Fibroblast of upper back skin (primary cell): ENCODE data around the gene CD109.
"Not testable (repeated sequence)": the region's sequence is repeated elsewhere in the genome, so short reads cannot be mapped to it uniquely, and the experiment has no call there.

Source experiments
- DNase-seq: peaks from one replicate; pipeline ENCODE4 v3.0.0-alpha.2; 2013

CD109 gene

DNA sequence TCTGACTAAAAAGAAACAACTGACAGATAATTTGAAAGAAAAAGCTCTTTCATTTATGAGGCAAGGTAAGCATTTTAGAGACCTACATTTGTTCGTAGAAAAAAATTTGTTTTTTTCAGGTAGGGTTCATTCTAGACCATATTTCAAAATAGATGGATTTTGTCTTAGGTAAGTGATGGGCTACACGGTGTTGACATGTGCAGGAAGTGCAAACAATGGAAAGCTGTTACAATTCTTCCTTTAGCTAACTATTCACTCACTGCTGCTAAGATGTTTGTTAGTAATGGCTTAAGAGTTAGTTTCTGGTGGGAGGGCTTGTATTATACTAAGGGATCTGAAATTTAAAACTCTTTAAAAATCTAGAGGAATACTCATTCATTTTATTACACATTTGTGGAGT lies 96.7 kb downstream of the CD109 start:
- DNase-seq: no peak

DNA sequence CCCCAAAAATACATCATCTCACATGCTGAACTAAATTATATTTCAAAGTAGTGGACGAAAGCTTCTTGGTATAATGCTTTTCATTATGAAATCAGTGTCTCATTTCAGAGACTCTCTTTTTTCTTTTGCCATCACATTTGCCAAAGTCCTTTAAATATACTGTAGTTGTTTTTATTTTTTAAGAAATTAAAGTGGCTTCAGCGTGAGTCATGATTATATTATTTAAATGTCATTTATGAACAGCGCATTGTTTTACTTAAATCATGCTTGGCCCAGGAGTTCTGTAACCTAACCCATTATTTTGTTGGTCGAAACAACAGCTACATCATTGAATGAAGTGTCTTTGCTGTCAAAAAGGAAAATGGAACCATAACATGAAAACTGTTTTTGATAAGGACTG lies 100.9 kb downstream of the CD109 start:
- DNase-seq: no peak

DNA sequence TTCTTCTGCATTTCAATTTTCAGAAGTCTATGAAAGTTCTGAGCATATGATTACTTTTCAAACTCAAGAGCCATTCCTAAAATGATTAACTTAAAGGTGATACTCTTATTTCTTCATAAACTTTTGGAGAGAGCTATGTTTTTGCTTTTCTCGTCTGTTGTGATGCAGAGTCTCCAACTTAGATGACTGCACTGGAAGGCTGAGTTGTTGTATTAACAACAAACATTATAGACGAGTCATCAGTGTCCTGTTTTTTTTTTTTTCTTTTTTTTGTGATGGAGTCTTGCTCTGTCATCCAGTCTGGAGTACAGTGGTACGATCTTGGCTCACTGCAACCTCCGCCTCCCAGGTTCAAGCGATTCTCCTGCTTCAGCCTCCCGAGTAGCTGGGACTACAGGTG lies 101.9 kb downstream of the CD109 start:
- no peak for DNase-seq

DNA sequence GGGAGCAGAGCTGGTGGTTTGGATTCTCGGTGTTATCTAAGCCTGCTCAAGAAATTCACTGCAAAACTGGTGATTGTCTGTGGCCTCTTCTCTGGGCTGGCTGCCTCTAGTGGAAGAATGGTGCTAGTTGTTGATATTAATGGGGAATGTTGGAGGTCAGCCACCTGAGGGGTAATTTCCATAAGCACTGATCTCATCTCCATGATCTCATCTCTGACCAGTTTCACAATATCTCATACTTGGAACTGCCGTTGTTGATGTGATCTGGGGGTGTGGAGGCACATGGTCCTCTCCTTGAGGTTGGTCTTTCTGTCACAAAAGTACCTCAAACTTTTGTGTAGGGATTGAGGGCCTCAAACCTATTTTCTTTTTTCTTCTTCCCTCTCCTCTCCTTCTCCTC lies 102.6 kb downstream of the CD109 start:
- DNase-seq: peak; percentile 91

DNA sequence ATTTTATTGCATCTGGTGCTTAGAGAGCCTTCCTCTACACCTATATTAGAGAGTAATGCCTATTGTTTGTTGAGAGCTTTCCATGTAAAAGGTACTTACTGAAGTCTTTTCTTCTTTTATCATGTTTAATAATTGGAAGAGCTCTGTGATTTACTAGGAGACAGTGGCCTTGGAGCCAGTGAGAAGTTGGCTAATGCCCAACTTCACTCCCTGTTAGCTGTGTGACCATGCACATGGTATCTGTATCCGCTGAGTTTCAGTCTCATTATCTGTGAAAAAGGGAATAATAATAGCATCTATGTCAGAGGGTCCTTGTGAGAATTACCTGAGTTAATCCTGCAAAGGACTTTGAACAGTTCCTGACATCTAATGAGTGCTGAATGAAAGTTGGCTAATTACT lies 105.0 kb downstream of the CD109 start:
- no peak for DNase-seq

DNA sequence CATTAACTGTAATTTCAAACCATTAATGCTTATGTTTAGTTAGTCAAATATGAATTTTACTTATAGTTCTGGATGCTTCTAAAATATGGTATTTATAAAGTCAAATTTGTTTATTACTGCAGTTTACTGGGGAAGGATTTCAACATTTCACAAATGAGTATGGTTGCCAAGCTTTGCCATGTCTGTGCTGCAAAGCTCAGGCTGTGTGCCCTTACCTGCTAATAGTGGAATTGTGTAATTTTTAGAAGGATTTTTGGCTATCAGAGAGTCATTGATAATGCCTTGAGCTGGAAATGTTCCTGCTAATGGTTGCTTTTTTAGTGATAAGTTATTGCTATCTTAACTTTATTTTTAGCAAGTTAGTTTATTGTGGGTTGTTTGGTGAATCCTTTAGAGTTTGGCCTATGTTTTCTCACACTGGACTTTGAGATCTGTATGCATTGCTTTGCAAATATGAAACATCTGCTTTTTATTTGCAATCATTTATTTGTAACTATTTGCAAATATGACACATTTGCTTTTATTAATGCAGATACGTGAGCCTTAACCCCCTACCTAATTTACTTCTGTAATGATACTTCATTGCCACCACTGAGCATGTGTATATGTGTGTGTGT lies 105.8 kb downstream of the CD109 start:
- DNase-seq: no peak

DNA sequence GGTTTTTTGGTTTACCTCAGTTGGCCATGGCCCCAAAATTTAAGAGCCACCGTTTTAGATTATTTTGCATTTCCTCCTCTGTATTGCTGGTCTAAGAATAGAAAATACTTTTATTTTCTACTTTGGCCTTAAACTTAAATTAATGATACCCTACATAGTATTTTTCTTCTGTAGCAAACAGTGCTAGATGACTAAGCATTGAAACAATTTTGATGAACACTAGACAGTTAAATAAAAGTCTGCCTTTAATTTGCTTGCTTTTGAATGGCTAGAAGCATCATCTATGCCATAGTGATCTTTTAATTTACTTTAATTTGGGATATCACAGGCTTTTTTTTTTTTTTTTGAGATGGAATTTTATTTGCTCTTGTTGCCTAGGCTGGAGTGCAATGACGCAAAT lies 106.4 kb downstream of the CD109 start:
- peak; percentile 28 for DNase-seq

DNA sequence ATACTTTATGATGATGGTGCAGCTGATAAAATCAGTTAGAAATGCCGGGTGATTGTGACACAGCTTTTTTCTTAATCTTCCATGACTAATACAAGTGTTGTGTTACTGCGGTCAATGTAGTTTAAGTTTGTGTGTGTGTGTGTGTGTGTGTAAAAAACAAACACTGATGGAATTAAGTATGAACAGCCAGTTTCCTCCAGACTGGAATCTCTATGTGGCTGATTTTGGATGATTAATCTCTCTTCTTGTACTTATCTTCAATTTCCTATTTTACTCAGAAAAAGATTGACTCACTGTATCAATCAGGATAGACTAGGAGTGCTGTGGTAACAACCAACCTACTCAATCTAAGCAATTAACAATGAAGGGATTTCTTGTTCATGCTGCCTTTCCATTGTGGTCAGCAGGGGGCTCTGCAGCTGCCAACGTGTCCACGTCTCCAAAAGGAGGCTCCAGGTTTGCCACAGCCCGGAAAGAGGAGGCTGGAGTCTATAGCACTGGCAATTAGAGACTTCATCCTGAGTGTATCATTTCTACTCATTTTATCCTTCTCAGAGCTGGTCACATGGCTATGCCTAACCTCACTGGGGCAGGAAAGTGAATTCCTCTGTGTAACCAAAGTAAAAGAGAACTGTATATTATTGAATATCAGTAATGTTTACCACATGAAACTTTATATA lies 107.7 kb downstream of the CD109 start:
- peak; percentile 95 for DNase-seq

DNA sequence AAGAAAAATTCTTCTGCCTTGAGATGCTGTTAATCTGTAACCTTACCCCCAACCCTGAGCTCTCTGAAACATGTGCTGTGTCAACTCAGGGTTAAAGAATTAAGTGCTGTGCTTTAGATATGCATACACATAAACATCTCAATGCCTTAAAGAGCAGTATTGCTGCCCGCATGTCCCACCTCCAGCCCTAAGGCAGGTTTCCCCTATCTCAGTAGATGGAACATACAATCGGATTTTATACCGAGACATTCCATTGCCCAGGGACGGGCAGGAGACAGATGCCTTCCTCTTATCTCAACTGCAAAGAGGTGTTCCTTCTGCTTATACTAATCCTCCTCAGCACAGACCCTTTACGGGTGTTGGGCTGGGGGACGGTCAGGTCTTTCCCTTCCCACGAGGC lies 109.2 kb downstream of the CD109 start:
- DNase-seq: not testable (repeated sequence)

DNA sequence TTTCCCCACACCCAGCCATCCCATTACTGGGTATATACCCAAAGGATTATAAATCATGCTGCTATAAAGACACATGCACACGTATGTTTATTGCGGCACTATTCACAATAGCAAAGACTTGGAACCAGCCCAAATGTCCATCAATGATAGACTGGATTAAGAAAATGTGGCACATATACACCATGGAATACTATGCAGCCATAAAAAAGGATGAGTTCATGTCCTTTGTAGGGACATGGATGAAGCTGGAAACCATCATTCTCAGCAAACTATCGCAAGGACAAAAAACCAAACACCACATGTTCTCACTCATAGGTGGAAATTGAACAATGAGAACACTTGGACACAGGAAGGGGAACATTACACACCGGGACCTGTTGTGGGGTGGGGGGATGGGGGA lies 110.0 kb downstream of the CD109 start:
- DNase-seq: not testable (repeated sequence)

DNA sequence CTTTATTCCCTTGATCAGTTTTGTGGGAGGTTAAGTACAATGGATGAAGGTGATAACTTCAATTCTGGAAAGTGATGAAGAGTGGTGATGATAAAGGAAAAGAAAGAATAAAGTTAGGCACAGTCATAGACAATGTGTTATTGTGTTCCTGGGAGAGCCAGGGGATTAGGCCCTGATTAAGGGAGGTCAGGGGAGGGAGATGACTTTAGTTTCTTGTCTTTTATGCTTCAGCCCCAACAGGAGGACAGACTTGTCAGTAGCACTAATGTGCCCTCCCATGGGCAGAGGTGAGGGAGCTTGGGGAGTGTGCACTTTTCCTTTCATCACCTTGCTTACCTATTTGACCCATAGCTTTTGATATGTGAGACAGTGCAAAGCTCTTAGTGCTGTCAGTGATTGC lies 115.7 kb downstream of the CD109 start:
- no peak for DNase-seq

DNA sequence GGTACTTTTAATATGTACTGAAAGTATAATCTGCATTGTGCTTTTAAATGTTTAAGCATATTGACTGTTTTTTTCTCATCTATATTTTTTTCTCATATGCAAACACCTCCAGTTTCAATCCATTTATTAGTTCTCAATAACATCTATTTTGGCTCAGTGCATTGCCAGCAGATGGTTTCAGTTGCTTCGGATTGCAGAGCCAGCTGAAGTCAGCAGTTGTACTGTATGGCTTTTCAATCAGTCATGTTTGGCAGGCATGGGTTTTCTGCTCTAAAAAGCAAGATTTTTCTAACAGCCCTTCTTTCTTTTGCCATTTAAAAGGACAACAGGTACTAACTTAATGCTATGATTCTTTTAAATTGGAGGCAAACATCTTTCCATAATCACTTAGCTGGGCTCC lies 121.2 kb downstream of the CD109 start:
- no peak for DNase-seq

DNA sequence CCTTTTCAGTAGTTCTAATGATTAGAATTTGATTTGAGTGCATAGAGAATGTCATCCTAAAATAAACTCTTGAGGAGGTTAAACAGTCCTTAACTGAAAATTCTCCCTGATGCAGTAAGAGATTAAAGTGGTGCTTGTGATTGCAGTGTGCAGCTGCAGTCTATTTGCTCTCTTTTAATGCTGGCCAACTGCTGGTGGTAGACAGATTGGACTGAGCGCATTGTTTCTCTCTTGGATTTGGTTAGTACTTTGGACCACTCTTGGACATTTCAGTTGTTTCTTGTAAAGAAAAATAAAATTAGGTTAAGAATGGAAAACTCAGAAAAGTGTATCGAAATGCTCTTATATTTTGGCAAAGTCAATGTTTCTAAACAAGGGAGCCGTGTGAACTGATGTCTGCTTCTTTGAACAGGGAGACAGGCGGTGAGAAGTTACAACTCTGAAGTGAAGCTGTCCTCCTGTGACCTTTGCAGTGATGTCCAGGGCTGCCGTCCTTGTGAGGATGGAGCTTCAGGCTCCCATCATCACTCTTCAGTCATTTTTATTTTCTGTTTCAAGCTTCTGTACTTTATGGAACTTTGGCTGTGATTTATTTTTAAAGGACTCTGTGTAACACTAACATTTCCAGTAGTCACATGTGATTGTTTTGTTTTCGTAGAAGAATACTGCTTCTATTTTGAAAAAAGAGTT lies 127.2 kb downstream of the CD109 start:
- DNase-seq: no peak

DNA sequence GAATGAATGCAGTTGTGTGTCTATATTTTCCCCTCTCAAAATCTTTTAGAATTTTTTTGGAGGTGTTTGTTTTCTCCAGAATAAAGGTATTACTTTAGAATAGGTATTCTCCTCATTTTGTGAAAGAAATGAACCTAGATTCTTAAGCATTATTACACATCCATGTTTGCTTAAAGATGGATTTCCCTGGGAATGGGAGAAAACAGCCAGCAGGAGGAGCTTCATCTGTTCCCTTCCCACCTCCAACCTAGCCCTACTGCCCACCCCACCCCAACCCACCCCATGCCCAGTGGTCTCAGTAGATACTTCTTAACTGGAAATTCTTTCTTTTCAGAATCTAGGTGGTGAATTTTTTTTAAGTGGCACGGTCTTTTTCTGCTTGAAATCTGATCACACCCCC lies 127.8 kb downstream of the CD109 start:
- DNase-seq: no peak

DNA sequence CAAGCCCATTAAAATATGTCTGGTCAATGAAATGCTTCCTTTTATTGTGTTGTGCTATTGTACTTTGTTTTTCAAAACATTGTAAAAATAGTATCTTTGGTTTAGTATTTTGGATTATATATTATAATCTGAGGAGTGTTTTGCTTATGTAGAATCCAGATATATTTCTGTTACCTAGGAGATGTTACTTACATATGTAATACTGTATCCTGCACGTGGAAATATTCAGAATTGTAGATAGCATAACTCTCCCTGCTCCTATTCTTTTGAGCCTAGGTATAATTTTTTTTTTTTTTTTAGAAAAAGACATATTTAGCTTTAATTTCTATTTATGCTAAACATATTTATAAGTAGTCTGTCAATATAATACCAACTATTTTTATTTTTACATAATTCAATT lies 130.6 kb downstream of the CD109 start:
- DNase-seq: no peak

DNA sequence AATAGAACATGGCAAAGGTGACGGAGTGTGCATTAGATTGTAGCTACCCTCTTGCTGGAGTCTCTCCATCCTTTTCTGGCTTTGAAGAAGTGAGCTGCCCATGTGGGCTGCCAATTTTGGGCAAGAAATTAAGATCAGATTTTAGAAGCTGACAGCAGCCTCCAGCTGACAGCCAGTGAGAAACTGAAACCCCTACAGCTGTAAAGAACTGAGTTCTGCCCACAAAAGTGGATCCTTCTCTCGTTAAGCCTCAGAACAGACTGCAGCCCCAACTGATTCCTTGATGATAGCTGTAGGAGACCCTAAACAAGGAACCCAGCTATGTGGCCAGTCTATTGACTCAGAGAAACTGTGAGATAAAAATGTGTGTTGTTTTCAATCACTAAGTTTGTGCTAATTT lies 134.1 kb downstream of the CD109 start:
- no peak for DNase-seq

DNA sequence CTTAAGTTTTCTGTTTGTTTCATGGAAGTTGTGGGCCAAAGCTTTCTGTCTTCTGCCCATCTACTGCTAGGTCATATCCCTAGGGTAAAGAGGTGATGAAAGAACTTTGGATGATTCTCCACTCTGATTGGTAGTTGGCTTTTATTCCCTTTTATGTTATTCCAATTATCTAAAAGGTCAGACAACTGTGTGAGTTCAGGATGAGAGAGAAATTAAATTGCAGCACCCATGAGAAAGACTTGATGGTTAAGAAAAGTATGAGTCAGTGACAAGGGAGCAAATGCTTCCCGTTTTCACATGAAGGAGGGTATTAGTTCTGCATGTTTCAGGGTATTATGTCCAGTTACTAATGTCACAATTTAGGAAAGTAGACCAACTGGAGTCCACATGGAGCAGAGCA lies 136.3 kb downstream of the CD109 start:
- peak; percentile 63 for DNase-seq

DNA sequence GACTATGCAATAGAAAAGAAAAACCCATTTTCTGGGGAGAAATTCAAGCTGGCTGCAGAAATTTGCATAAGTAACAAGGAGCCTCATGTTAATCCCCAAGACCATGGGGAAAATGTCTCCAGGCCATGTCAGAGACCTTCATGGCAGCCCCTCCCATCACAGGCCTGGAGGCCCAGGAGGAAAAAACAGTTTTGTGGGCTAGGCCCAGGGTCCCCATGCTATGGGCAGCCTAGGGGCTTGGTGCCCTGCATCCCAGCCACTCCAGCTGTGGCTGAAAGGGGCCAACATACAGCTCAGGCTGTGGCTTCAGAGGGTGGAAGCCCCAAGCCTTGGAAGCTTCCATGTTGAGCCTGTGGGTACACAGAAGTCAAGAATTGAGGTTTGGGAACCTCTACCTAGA lies 148.7 kb downstream of the CD109 start:
- not testable (repeated sequence) for DNase-seq

DNA sequence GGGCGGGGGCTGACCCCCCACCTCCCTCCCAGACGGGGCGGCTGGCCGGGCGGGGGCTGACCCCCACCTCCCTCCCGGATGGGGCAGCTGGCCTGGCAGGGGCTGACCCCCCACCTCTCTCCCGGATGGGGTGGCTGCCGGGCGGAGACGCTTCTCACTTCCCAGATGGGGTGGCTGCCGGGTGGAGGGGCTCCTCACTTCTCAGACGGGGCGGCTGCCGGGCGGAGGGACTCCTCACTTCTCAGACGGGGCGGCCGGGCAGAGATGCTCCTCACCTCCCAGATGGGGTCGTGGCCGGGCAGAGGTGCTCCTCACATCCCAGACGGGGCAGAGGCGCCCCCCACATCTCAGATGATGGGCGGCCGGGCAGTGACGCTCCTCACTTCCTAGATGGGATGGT lies 155.0 kb downstream of the CD109 start:
- not testable (repeated sequence) for DNase-seq

DNA sequence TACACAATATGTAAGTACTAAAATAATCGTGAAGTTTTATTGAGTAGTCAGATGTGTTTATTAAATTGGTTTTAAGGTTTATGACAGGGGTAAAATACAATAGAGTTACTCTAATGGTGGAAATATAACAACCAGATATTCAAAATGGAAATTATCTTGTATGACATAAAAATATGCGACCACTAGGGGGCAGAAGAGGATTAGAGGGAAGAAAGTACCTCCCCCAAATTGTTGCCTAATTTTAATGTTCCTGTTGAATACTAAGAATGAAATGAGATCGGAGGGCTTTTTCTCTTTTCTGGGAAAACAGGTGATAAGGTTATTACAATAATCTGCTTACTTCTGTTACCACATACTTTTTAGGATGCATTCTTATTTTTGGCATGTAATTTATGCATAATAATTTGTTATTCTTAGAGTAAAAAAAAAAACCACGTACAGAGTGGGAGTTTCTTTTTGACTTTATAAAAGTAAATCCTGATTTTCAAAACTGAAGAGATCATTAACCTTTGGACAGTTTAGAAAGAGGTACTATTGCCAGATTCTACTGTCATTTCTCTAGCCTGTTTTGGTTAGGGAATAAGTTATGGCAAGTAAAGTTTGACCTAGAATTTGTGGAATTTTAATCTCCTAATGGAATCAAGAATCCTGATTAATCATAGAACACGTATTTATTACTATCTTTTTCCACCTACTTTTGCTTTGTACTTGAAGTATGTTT lies 159.2 kb downstream of the CD109 start:
- DNase-seq: peak; percentile 69

DNA sequence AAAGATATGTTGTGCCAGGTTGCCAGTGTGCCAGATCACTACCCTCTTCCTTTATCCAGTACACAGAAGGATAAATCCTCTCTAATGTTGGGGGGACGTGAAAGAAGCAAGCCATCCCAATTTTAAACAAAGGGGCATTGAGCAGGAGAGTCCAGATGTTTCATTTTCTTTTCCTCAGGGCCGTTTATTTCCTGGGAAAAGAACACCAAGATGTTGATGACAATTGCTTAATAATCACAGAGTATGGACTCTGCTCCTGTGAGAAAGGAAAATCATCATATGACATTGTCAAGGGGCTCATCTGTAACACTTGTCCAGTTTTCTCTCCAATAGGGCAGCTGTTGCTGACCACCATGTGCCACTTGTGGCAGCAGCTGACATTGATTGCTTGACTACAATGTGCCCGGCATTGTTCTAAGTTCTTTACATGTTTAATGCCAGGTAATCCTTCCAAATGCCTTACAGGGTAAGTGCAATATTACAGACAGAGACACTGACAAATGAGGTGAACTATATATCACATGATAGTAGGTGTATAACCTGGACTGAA lies 161.4 kb downstream of the CD109 start:
- no peak for DNase-seq

DNA sequence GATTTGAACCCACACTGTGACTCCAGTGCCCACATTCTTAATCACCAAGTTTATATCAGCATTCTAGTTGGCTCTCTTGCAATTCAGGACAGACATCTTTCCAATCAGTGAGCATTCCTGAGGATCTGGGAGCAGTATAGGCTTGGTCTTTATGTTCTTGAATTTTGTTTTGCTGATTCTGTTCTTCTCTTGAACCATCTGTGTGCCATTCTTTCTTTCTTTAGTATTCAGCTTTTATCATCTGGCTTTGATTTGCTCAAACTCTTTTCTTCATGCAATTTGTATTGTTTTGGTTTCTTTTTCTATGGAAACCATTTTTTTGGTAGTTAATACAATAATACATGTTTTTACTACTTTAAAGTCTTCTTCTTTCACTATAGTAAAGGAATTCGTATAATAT lies 162.4 kb downstream of the CD109 start:
- peak; percentile 10 for DNase-seq

DNA sequence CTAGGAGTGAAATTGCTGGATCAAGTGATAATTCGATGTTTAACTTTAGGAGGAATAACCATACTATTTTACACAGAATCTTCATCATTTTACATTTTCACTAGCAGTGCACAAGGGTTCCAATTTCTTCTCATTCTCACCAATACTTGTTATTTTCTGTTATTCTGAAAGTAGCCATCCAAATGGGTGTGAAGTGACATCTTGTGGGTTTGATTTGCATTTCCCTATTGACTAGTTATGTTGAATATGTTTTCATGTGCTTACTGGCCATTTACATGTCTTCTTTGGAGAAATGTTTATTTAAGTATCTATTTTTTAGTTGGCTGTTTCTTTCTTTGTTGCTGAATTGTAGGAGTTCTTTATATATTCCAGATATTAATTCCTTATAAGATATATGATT lies 164.3 kb downstream of the CD109 start:
- no peak for DNase-seq

DNA sequence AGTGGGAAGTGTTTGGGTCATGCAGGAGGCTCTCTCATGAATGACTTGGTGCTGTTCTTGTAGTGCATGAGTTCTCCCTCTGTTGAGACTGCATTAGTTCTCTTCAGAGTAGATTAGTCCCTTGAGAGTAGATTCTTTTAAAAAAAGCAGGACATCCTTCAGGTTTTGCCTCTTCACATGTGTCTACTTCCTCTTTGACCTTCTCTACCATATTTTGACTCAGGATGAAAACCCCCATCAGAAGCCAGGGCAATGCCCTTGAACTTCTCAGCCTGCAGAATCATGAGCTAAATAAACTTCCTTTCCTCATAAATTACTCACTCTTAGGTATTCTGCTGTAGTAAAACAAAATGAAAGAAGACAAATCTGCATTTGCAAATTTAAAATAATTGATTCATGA lies 170.3 kb downstream of the CD109 start:
- DNase-seq: no peak
